OCI-LY3 (cell line): ENCODE data around the gene TMEM178B.

Experiments used
- H2AFZ ChIP-seq: fragments of 200-600, 300-600 bp; shearing (Covaris generic); 2 replicates; pipeline ENCODE4 v1.6.0; 2014; ENCODE audit warnings: antibody characterized with exemption, low read depth, low read length
- H3K27ac ChIP-seq: fragments of 200-600, 300-600 bp; sonication (generic); 2 replicates; pipeline ENCODE4 v1.5.1; 2014; ENCODE audit warnings: mild to moderate bottlenecking, low read length, moderate library complexity, mixed read lengths
- H3K27me3 ChIP-seq: fragments of 200-600, 300-600 bp; sonication (generic); 2 replicates; pipeline ENCODE4 v1.6.1; 2014; ENCODE audit warnings: low read depth, low read length, mixed read lengths
- H3K36me3 ChIP-seq: fragments of 200-600, 300-600 bp; sonication (generic); replicated peaks from 2 replicates; pipeline ENCODE3; 2014; ENCODE audit warnings: low read depth, low read length, mixed read lengths
- H3K4me1 ChIP-seq: fragments of 300-600, 200-600 bp; sonication (generic); 2 replicates; pipeline ENCODE4 v1.6.1; 2014; ENCODE audit warnings: low read length, mixed read lengths
- H3K4me2 ChIP-seq: fragments of 200-600, 300-600 bp; sonication (generic); 2 replicates; pipeline ENCODE4 v1.6.1; 2014; ENCODE audit warnings: low read length, mixed read lengths
- H3K4me3 ChIP-seq: fragments of 300-600, 200-600 bp; sonication (generic); 2 replicates; pipeline ENCODE4 v1.5.1; 2014; ENCODE audit warnings: antibody characterized with exemption, mild to moderate bottlenecking, low read length, moderate library complexity
- H3K79me2 ChIP-seq: fragments of 300-600, 200-600 bp; shearing (Covaris generic); 2 replicates; pipeline ENCODE4 v1.6.1; 2014; ENCODE audit warnings: mild to moderate bottlenecking, low read length, mixed read lengths
- H3K9ac ChIP-seq: fragments of 300-600, 200-600 bp; shearing (Covaris generic); 2 replicates; pipeline ENCODE4 v1.6.0; 2014; ENCODE audit warnings: mild to moderate bottlenecking, low read length, moderate library complexity
- H3K9me3 ChIP-seq: fragments of 200-600, 300-600 bp; shearing (Covaris generic); 2 replicates; pipeline ENCODE4 v1.6.1; 2014; ENCODE audit warnings: low read length, mixed read lengths; ENCODE audit not compliant: insufficient read depth
- H4K20me1 ChIP-seq: fragments of 200-600, 300-600 bp; sonication (generic); 2 replicates; pipeline ENCODE4 v1.6.1; 2016; ENCODE audit warnings: low read length, mixed read lengths; ENCODE audit not compliant: insufficient read depth
- CTCF ChIP-seq: fragments of 200-600, 300-600 bp; sonication (generic); IDR thresholded peaks from 2 replicates; pipeline ENCODE4 v1.5.1; 2014; ENCODE audit warnings: antibody characterized with exemption, low read length, low read depth
- EZH2phosphoT487 ChIP-seq: fragments of 200-600 bp; shearing (Covaris generic); IDR thresholded peaks from 2 replicates; pipeline ENCODE4 v1.6.1; 2018; ENCODE audit warnings: antibody characterized with exemption, mixed run types, low read depth

The TMEM178B gene

GRCh38 chr7:141264511-141264910 lies 190.6 kb downstream of the TMEM178B start:
- no peaks in the 10 kb centered on the region for H3K9me3 ChIP-seq
- no peak overlapping the region for H3K4me2 ChIP-seq
- H3K9ac ChIP-seq, result no peak overlapping the region
- H2AFZ ChIP-seq, result no peak overlapping the region
- H3K4me3 ChIP-seq, result no peak overlapping the region
- H3K79me2 ChIP-seq, result no peaks in the 10 kb centered on the region
- TF ChIP-seq CTCF (no peak), EZH2phosphoT487 (no peak)
- no peaks in the 10 kb centered on the region for H4K20me1 ChIP-seq
- H3K36me3 ChIP-seq, result no peaks in the 10 kb centered on the region
- H3K27me3 ChIP-seq, result no peaks in the 10 kb centered on the region
- H3K4me1 ChIP-seq, result no peaks in the 10 kb centered on the region
- no peak overlapping the region for H3K27ac ChIP-seq

GRCh38 chr7:141265668-141266067 lies 191.8 kb downstream of the TMEM178B start:
- Histone ChIP-seq H3K9ac (no peak overlapping the region), H3K27me3 (no peaks in the 10 kb centered on the region), H3K4me3 (no peak overlapping the region), H3K4me1 (no peaks in the 10 kb centered on the region), H3K4me2 (no peak overlapping the region), H3K27ac (no peak overlapping the region), H4K20me1 (no peaks in the 10 kb centered on the region), H3K9me3 (no peaks in the 10 kb centered on the region), H2AFZ (no peak overlapping the region), H3K79me2 (no peaks in the 10 kb centered on the region), H3K36me3 (no peaks in the 10 kb centered on the region)
- TF ChIP-seq EZH2phosphoT487 (no peak), CTCF (no peak)

GRCh38 chr7:141268614-141269013 lies 194.8 kb downstream of the TMEM178B start:
- Histone ChIP-seq H3K4me1 (no peaks in the 10 kb centered on the region), H4K20me1 (no peaks in the 10 kb centered on the region), H3K4me2 (no peak overlapping the region), H3K9ac (no peak overlapping the region), H3K27me3 (no peaks in the 10 kb centered on the region), H3K79me2 (no peaks in the 10 kb centered on the region), H3K27ac (no peak overlapping the region), H3K4me3 (no peak overlapping the region), H3K9me3 (no peaks in the 10 kb centered on the region), H3K36me3 (no peaks in the 10 kb centered on the region), H2AFZ (no peak overlapping the region)
- TF ChIP-seq CTCF (no peak), EZH2phosphoT487 (no peak)

- H3K4me1 ChIP-seq, result no peaks in the 10 kb centered on the region
- H3K27me3 ChIP-seq, result no peaks in the 10 kb centered on the region
- H3K79me2 ChIP-seq, result no peaks in the 10 kb centered on the region
- H3K36me3 ChIP-seq, result no peaks in the 10 kb centered on the region
- no peaks in the 10 kb centered on the region for H3K9me3 ChIP-seq
- no peaks in the 10 kb centered on the region for H4K20me1 ChIP-seq
- no peak overlapping the region for H3K4me2 ChIP-seq
- no peak overlapping the region for H2AFZ ChIP-seq
- no peak overlapping the region for H3K9ac ChIP-seq
- TF ChIP-seq CTCF, result no peak
- TF ChIP-seq EZH2phosphoT487, result no peak
- no peak overlapping the region for H3K4me3 ChIP-seq
- H3K27ac ChIP-seq, result no peak overlapping the region
Measured at GRCh38 chr7:141271451-141271850, 197.6 kb downstream of the TMEM178B start.
